Body of pancreas (tissue), 4 donors: ENCODE data around the gene PCED1A. TPM values are rescaled to one million over a fixed set of nuclear protein-coding genes. Genes with fewer than 3 reads are reported as not detected.

Experiments used
- ATAC-seq: fragments of 150-250 bp; one replicate; pipeline ENCODE4 v1.9.1; 2016
- DNase-seq, 4 donors: peaks; one replicate each; pipeline ENCODE4 v3.0.0-alpha.2; 2019
- H3K27ac ChIP-seq, 4 donors: fragments of 200-600 bp; sonication (generic); 1 replicate in 3 of 4; 2 replicates in 1 of 4; pipeline versions ENCODE4 v1.5.1 to v1.6.1; 2016 to 2019; ENCODE audit warnings: mild to moderate bottlenecking in 1 of 4, mixed read lengths in 1 of 4, moderate library complexity in 1 of 4
- H3K27me3 ChIP-seq, 2 donors: fragments of 200-600 bp; sonication (generic); one replicate each; pipeline ENCODE4 v1.6.0; 2016; ENCODE audit warnings: mild to moderate bottlenecking in 1 of 2
- H3K36me3 ChIP-seq, 2 donors: fragments of 200-600 bp; sonication (generic); replicated peaks in 1 of 2; 2 replicates each; pipeline ENCODE4 v1.5.1; 2016; ENCODE audit warnings: low read depth in 2 of 2; ENCODE audit not compliant: insufficient read depth in 1 of 2
- H3K4me1 ChIP-seq: fragments of 200-600 bp; sonication (generic); one replicate; pipeline ENCODE4 v1.6.0; 2016
- H3K4me3 ChIP-seq, 2 donors: fragments of 200-600 bp; sonication (generic); 1 replicate in 1 of 2; 2 replicates in 1 of 2; pipeline ENCODE4 v1.5.1; 2016 to 2019
- H3K9me3 ChIP-seq, 3 donors: fragments of 200-600 bp; sonication (generic); 1 replicate in 2 of 3; 2 replicates in 1 of 3; pipeline ENCODE4 v1.5.1; 2016
- CTCF ChIP-seq, 7 experiments: fragments of 450-650 bp in 4 of 7; fragments of 200-600 bp in 3 of 7; sonication (generic) in 3 of 7; IDR thresholded peaks; one replicate each; pipeline ENCODE4 v1.5.1; 2016 to 2019; ENCODE audit warnings: antibody characterized with exemption in 7 of 7
- POLR2A ChIP-seq, 3 donors: fragments of 450-650 bp; IDR thresholded peaks; one replicate each; pipeline ENCODE4 v1.6.1; 2016; ENCODE audit warnings: antibody characterized with exemption in 3 of 3, mild to moderate bottlenecking in 2 of 3
- WGBS, 2 donors: methylation state at CpG; one replicate each; pipeline ENCODE4 v1.1.5; 2017; 5-methylcytosine and 5-hydroxymethylcytosine counted together
- intact Hi-C: fragments of 100-400 bp; cut with DNase I; formaldehyde crosslinking; loops from one replicate; pipeline ENCODE4 v1.15.1; 2023
- total RNA-seq, 2 donors: library from RNA; depleted of rRNA; stranded (reverse); fragments of >200 nt; gene quantifications; one replicate each; pipeline ENCODE4 v1.1.0, GENCODE V29; 2016

The PCED1A gene
- total RNA-seq, 2 donors from 2014 or later = 26.5 to 48.1 TPM

GRCh38 chr20:2867081-2867864, 26.8 kb upstream of the PCED1A start:
- H3K9me3 ChIP-seq = no peaks in the 10 kb centered on the region
- WGBS, 2 donors = 72 to 90% methylated on average over 12 of the region's 12 CpGs
- no peak overlapping the region for H3K27ac ChIP-seq
- no peak for ATAC-seq
- peaks cover 0 to 16% of the 10 kb centered on the region in 2 donors for H3K36me3 ChIP-seq
- no peaks in the 10 kb centered on the region for H3K27me3 ChIP-seq
- no peak overlapping the region for H3K4me3 ChIP-seq
- peaks cover 8% of the 10 kb centered on the region for H3K4me1 ChIP-seq
- TF ChIP-seq POLR2A (IDR thresholded peaks at IDR 0.05) (no peak), CTCF (IDR thresholded peaks at IDR 0.05) (no peak)
- intact Hi-C loops = no loop called here
- no peak for DNase-seq

DNA sequence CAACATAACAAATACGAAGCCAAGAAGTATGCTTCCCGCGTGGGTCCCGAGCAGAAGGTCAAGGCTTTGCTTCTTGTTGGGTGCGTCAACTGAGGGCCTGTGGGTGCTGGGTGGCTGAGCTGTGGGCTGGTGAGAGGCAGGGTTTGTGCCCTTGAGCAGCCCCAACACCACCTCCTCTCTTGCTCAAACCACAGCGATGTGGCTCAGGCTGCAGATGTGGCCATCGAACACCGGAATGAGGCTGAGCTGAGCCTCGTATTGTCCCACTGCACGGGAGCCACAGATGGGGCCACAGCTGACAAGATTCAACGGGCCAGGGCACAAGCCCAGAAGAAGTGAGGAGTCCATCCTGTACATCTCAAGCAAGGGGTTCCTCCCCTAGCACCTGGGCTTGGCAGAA, 25.8 kb upstream of the PCED1A start:
- H3K36me3 ChIP-seq = peaks cover 0 to 16% of the 10 kb centered on the region in 2 donors
- no peak for ATAC-seq
- TF ChIP-seq POLR2A (IDR thresholded peaks at IDR 0.05) = no peak
- no peak for TF ChIP-seq CTCF (IDR thresholded peaks at IDR 0.05)
- H3K27me3 ChIP-seq = no peaks in the 10 kb centered on the region
- intact Hi-C loops = no loop called here
- 89 to 92% methylated on average over 8 to 11 of the region's 11 CpGs for WGBS, 2 donors
- H3K4me1 ChIP-seq = no peaks in the 10 kb centered on the region
- no peak overlapping the region for H3K27ac ChIP-seq
- no peak overlapping the region for H3K4me3 ChIP-seq
- H3K9me3 ChIP-seq = no peaks in the 10 kb centered on the region
- DNase-seq = no peak

GRCh38 chr20:2865630-2866029, 25.2 kb upstream of the PCED1A start:
- WGBS, 2 donors = 88 to 90% methylated on average over 3 of the region's 3 CpGs
- Histone ChIP-seq H3K4me1 (no peaks in the 10 kb centered on the region), H3K27me3 (no peaks in the 10 kb centered on the region), H3K36me3 (peaks cover 0 to 18% of the 10 kb centered on the region in 2 donors), H3K27ac (no peak overlapping the region), H3K4me3 (no peak overlapping the region), H3K9me3 (no peaks in the 10 kb centered on the region)
- TF ChIP-seq CTCF (IDR thresholded peaks at IDR 0.05) = no peak
- DNase-seq = no peak
- intact Hi-C loops = no loop called here
- ATAC-seq = no peak

DNA sequence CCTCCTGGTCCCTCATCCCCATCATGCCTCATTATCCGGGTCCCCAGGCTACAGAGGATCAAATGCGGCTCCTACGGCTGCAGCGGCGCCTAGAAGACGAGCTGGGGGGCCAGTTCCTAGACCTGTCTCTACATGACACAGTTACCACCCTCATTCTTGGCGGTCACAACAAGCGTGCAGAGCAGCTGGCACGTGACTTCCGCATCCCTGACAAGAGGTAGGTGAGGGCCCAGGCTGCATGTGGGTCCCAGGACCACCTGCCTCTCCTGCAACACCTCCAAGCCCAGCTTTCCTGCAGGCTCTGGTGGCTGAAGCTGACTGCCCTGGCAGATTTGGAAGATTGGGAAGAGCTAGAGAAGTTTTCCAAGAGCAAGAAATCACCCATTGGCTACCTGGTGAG, 24.6 kb upstream of the PCED1A start:
- no peak for ATAC-seq
- 96% methylated on average over 10 of the region's 10 CpGs; no CpG with 5 or more reads in 1 of the 2 donors for WGBS, 2 donors
- DNase-seq = no peak
- Histone ChIP-seq H3K36me3 (peaks cover 0 to 18% of the 10 kb centered on the region in 2 donors), H3K4me1 (no peaks in the 10 kb centered on the region), H3K4me3 (no peak overlapping the region), H3K27me3 (no peaks in the 10 kb centered on the region), H3K9me3 (no peaks in the 10 kb centered on the region), H3K27ac (no peak overlapping the region)
- TF ChIP-seq CTCF (IDR thresholded peaks at IDR 0.05) (no peak), POLR2A (IDR thresholded peaks at IDR 0.05) (no peak)
- intact Hi-C loops = no loop called here

DNA sequence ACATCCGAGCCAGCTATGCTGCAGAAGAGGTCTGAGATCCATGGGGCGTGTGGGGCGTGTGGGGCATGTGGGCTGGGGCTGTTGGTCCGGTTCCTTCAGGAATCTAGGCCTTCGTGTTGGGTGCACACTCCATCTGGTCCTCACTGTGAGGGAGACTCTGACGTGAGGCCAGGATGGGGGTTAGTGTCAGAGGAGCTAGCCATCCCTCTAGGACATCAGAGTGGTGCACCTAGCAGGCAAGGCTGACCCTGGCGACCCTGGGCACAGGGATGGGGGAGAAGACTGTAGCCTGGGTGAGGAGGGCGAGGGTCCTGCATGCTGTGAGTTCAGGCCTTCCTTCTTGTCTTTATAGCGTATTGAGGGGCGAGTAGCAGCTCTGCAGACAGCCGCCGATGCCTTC, 24.2 kb upstream of the PCED1A start:
- H3K27me3 ChIP-seq = no peaks in the 10 kb centered on the region
- intact Hi-C loops = no loop called here

More for the DNA sequence above, 24.2 kb upstream of the PCED1A start:
- Histone ChIP-seq H3K4me1 (no peaks in the 10 kb centered on the region), H3K4me3 (no peak overlapping the region), H3K27ac (no peak overlapping the region), H3K9me3 (no peaks in the 10 kb centered on the region), H3K36me3 (peaks cover 0 to 18% of the 10 kb centered on the region in 2 donors)
- 90 to 96% methylated on average over 4 to 12 of the region's 12 CpGs for WGBS, 2 donors
- TF ChIP-seq POLR2A (IDR thresholded peaks at IDR 0.05) (no peak), CTCF (IDR thresholded peaks at IDR 0.05) (no peak)
- DNase-seq (no peak), ATAC-seq (no peak)
